A549 treated with DMSO at 1 μM for 4 hours (cell line): ENCODE results near the gene PTPRA. TPM values are rescaled to one million over a fixed set of nuclear protein-coding genes. Genes with fewer than 3 reads are reported as not detected.

Experiments
- total RNA-seq: library from RNA; stranded (reverse); fragments of 200-300 nt; extraction: Qiagen RNA extraction; gene quantifications from 5 replicates; pipeline ENCODE4 v1.2.3, GENCODE V29; 2022; ENCODE audit warnings: low read depth

PTPRA gene, protein sequence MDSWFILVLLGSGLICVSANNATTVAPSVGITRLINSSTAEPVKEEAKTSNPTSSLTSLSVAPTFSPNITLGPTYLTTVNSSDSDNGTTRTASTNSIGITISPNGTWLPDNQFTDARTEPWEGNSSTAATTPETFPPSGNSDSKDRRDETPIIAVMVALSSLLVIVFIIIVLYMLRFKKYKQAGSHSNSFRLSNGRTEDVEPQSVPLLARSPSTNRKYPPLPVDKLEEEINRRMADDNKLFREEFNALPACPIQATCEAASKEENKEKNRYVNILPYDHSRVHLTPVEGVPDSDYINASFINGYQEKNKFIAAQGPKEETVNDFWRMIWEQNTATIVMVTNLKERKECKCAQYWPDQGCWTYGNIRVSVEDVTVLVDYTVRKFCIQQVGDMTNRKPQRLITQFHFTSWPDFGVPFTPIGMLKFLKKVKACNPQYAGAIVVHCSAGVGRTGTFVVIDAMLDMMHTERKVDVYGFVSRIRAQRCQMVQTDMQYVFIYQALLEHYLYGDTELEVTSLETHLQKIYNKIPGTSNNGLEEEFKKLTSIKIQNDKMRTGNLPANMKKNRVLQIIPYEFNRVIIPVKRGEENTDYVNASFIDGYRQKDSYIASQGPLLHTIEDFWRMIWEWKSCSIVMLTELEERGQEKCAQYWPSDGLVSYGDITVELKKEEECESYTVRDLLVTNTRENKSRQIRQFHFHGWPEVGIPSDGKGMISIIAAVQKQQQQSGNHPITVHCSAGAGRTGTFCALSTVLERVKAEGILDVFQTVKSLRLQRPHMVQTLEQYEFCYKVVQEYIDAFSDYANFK
- 31.2 to 39.3 TPM (median 38.3 TPM) in 5 replicates for total RNA-seq

DNA sequence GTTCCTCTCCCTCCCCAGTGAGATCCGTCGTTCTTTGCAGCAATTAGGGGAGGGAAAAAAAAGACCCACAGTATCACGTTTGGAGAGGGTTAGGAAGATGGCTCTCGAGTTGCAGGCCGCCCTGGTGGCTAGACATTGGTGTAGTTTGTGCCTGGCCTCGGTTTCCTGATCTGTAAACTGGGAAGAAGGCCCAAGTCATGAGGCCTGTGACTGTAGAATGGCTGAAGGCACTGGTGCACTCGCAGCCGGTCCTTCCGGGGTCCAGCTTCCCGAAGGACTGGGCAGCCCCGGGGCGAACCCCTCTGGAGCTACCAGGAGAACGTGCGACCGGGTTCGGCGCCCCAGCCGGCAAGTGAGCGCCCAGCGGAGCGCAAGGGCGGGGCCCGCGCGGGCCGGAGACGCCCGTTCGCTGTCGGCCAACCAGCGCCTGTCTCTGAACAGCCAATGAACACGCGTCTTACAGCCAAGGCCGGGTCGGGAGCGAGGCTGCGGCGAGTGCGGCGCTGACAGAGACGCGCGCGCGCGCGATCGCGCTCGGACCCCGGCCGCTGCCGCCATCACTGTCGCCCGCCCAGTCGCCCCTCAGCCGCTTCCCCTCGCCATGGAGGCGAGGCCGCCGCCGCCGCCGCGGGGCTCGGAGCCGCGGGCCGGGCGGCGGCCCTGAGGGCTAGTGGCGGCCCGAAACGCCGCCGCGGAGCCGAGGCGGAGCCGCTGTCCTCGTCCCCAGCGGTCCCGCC, at the start of gene PTPRA:
Gene PTPRA, plus strand, starts transcription at position 472 of the 737 bp plus-strand sequence. CDS start 90,797 bp downstream, outside the sequence.

DNA sequence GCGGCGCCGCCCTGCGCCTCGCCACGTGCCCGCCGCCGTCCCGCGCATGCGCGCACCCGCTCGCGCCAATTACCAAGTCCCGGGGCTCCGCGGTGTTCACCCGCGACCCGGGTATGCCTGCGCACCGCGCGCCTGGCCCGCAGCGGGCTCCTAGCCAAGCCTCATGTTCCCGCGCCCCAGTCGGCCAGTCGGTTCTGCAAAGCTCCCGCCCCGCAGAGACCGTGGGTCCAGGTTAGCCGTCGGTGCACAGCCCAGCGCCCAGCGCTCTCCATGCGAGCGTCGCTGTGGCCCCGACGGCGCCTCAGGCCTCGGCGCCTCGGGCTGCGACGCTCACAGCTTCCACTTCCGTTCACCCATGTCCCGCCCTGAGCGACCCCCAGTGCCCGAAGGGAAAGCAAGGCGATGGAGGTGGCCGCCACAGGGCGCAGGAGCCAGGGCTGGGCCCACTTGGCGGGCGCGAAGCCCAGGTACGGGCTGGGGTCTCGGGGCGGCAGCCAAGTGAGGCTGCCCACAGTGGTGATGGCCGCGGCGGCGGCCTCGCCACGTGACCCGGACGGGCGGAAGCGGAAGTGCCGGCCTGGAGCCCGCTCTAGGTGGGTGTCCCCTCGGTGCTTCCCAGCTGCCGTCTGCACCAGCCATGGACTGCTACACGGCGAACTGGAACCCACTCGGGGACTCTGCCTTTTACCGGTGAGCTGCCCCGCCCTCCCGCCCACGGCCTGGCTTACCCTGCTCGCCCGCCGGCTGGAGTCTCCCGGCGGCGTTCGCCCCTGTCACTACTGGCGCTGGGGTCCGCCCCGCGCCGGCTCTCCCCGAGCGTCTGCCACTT, 32.9 kb upstream of the PTPRA start, which contains the start of the genes PCED1A and VPS16:
Gene PCED1A, minus strand, starts transcription at position 518 of the 829 bp plus-strand sequence. CDS start 743 bp downstream, outside the sequence.
Gene VPS16, plus strand, starts transcription at position 608 of the 829 bp plus-strand sequence. Its CDS starts 30 bp downstream, at position 638.

DNA sequence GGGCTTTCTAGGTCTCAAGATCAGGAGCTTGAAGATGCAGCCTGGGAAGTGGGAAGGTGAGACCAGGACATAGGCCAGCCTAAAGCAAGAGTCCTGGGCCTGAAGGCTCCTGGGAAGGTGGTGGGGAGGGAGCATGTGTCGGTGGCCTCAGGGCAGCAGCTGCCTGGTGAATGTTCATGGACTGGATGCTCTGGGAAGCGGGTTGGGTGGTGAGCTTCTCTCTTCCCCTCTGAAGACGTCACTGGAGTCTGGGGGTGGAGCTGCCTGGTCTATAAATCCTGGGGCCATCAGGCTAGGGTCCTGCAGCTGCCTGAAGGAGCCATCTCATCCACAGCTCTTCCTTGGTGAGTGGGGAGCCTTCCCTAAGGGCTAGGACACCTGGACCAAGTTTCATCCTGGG, 170.0 kb downstream of the PTPRA start, which contains the start of gene GNRH2:
Gene GNRH2, plus strand, starts transcription at position 301 of the 400 bp plus-strand sequence. CDS start 793 bp downstream, outside the sequence.

DNA sequence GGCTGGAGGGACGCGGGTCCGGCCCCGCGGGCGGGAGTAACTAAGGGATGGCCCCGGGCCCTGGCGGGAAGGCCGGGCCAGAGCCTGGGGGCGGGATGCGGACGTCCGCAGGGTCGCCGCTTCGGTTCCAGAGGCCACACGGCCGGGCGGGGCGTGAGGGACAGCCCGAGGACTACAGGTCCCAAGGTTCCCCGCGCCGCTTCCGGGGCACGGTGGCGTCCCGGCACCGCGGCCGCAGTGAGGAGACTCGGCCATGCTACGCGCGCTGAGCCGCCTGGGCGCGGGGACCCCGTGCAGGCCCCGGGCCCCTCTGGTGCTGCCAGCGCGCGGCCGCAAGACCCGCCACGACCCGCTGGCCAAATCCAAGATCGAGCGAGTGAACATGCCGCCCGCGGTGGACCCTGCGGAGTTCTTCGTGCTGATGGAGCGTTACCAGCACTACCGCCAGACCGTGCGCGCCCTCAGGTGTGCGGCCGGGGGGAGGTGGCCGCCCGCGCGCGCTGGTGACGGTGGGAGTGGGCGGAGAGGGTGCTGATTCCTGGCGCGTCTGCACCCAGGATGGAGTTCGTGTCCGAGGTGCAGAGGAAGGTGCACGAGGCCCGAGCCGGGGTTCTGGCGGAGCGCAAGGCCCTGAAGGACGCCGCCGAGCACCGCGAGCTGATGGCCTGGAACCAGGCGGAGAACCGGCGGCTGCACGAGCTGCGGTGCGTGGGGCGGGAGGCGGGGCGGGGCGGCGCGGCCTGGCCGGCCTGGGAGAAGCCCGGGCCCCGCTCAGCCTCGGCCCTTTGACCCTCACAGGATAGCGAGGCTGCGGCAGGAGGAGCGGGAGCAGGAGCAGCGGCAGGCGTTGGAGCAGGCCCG, 172.8 kb downstream of the PTPRA start, which contains the start of gene MRPS26:
Gene MRPS26, plus strand, starts transcription at position 237 of the 861 bp plus-strand sequence. Its CDS starts 17 bp downstream, at position 254.

DNA sequence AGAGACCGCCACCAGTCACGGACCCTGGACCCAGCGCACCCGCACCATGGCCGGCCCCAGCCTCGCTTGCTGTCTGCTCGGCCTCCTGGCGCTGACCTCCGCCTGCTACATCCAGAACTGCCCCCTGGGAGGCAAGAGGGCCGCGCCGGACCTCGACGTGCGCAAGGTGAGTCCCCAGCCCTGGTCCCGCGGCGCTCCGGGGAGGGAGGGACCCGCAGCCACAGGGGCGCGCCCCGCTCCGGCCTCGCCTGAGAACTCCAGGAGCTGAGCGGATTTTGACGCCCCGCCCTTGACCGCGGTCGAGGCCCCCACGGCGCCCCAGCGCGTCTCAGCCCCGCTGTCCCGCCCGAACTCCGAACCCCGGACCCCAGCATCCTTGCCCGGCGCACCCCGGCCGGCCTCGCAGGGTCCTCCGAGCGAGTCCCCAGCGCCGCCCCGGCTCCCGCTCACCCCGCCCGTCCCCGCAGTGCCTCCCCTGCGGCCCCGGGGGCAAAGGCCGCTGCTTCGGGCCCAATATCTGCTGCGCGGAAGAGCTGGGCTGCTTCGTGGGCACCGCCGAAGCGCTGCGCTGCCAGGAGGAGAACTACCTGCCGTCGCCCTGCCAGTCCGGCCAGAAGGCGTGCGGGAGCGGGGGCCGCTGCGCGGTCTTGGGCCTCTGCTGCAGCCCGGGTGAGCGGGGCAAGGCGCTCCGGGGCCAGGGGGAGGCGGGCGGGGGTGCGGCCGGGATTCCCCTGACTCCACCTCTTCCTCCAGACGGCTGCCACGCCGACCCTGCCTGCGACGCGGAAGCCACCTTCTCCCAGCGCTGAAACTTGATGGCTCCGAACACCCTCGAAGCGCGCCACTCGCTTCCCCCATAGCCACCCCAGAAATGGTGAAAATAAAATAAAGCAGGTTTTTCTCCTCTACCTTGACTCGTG, 198.6 kb downstream of the PTPRA start, which contains the start of gene OXT:
Gene OXT, plus strand, starts transcription at position 11 of the 920 bp plus-strand sequence. Its CDS starts 36 bp downstream, at position 47.

GRCh38 chr20:3084283-3084985, 211.2 kb downstream of the PTPRA start, which contains the start of gene AVP:
AVP (minus strand) TSS chr20:3084724; CDS start chr20:3084674, 50 bp downstream.

Other genes starting within 250 kb of the PTPRA start
- 599 to 673 TPM (median 643 TPM) in 5 replicates for gene NOP56, start 220.8 kb upstream of the PTPRA start, total RNA-seq
- gene IDH3B, start 209.3 kb upstream of the PTPRA start, total RNA-seq = 121 to 136 TPM (median 134 TPM) in 5 replicates
- 1.8 to 3.5 TPM (median 2.6 TPM) in 5 replicates for gene EBF4, start 180.7 kb upstream of the PTPRA start, total RNA-seq
- gene CPXM1, start 72.9 kb upstream of the PTPRA start, total RNA-seq = not detected in 5 replicates
- 0.23 to 0.62 TPM (median 0.49 TPM) in 4 of 5 replicates, not detected in the other for gene C20orf141, start 58.5 kb upstream of the PTPRA start, total RNA-seq
- gene TMEM239, start 57.1 kb upstream of the PTPRA start, total RNA-seq = not detected in 5 replicates
- 20.9 to 30.2 TPM (median 28.9 TPM) in 5 replicates for gene PCED1A, start 32.8 kb upstream of the PTPRA start, total RNA-seq
- gene VPS16, start 32.7 kb upstream of the PTPRA start, total RNA-seq = 25.5 to 35.6 TPM (median 35.2 TPM) in 5 replicates
- 0.25 to 0.26 TPM in 2 of 5 replicates, not detected in the others for gene GNRH2, start 170.1 kb downstream of the PTPRA start, total RNA-seq
- gene MRPS26, start 172.6 kb downstream of the PTPRA start, total RNA-seq = 103 to 162 TPM (median 144 TPM) in 5 replicates
- not detected in 5 replicates for gene OXT, start 198.1 kb downstream of the PTPRA start, total RNA-seq
- not detected in 5 replicates for gene AVP, start 211.2 kb downstream of the PTPRA start, total RNA-seq